Left ventricle myocardium inferior (tissue), 1 donor: ENCODE results near the gene PPIC. TPM values are rescaled to one million over a fixed set of nuclear protein-coding genes. Genes with fewer than 3 reads are reported as not detected.

Experiments used
- DNase-seq: peaks from one replicate; pipeline ENCODE4 v3.0.0-alpha.2; 2020
- H3K27ac ChIP-seq: fragments of 200-600 bp; replicated peaks from 2 replicates; pipeline ENCODE4 v1.8.0; 2021
- H3K27me3 ChIP-seq: fragments of 200-600 bp; 2 replicates; pipeline ENCODE4 v1.8.0; 2021; ENCODE audit warnings: low read depth
- H3K36me3 ChIP-seq: fragments of 200-600 bp; 2 replicates; pipeline ENCODE4 v1.8.0; 2021
- H3K4me1 ChIP-seq: fragments of 200-600 bp; 2 replicates; pipeline ENCODE4 v1.8.0; 2021
- H3K4me3 ChIP-seq: fragments of 200-600 bp; 2 replicates; pipeline ENCODE4 v1.8.0; 2021; ENCODE audit warnings: mild to moderate bottlenecking, moderate library complexity
- H3K9me3 ChIP-seq: fragments of 200-600 bp; replicated peaks from 2 replicates; pipeline ENCODE4 v1.8.0; 2021
- intact Hi-C: fragments of 100-400 bp; cut with micrococcal nuclease; formaldehyde crosslinking; loops from one replicate; pipeline ENCODE4 v1.11.0; 2022
- total RNA-seq: library from RNA; stranded (reverse); fragmentation: NEBNext Ultra II Directional; extraction: Animal tissue kit (Norgen Biotek cat#: 25700); gene quantifications from one replicate; pipeline ENCODE4 v1.2.1, GENCODE V29; 2021
- TF ChIP-seq, protein P1 (sequence below): fragments of 200-600 bp; IDR thresholded peaks from 2 replicates; pipeline ENCODE4 v1.8.0; 2021; ENCODE audit warnings: antibody characterized with exemption, mild to moderate bottlenecking, borderline replicate concordance
- donor health status: DM: no; HTN: yes; CAD: no; lungs with severe emphysema.

Gene PPIC
- total RNA-seq, 1 donor from 2014 or later = 47.5 TPM

GRCh38 chr5:123035918-123036390 lies 571 bp downstream of the PPIC start:
- peak overlapping the region; percentile 84 for H3K4me3 ChIP-seq
- H3K27me3 ChIP-seq = no peaks in the 10 kb centered on the region
- H3K4me1 ChIP-seq = peaks cover 73% of the 10 kb centered on the region
- intact Hi-C loops = no loop called here
- DNase-seq = peak; percentile 53
- no peaks in the 10 kb centered on the region for H3K9me3 ChIP-seq
- H3K27ac ChIP-seq = peak overlapping the region; percentile 98
- H3K36me3 ChIP-seq = no peaks in the 10 kb centered on the region
- TF ChIP-seq, protein P1, sequence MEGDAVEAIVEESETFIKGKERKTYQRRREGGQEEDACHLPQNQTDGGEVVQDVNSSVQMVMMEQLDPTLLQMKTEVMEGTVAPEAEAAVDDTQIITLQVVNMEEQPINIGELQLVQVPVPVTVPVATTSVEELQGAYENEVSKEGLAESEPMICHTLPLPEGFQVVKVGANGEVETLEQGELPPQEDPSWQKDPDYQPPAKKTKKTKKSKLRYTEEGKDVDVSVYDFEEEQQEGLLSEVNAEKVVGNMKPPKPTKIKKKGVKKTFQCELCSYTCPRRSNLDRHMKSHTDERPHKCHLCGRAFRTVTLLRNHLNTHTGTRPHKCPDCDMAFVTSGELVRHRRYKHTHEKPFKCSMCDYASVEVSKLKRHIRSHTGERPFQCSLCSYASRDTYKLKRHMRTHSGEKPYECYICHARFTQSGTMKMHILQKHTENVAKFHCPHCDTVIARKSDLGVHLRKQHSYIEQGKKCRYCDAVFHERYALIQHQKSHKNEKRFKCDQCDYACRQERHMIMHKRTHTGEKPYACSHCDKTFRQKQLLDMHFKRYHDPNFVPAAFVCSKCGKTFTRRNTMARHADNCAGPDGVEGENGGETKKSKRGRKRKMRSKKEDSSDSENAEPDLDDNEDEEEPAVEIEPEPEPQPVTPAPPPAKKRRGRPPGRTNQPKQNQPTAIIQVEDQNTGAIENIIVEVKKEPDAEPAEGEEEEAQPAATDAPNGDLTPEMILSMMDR = no peak

DNA sequence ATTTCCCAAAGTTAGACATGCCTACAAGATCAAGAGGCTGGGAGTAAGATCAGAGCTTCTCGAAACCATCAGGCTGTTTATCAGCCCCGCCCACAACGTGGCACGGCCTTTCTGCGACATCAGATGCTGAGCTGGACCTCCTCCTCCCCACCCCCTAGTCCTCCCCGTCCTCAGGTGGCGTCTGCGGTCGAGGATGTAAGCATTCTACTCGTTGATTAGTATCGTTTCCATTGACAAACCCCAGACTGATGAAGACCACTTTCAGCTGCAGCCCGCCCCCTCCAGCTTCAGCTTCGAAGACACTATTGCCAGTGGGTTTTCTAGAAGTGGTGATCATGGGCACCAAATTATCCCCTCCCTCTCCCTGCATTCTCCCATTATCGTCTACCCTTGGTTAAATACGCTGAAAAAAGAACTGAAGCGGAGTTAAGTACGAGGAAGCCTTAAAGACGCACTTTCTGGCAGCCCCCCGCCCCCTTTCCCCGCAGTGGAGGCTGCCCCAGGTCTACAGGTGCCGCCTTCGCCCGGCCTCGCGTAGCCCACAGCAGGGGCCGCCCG lies 1.1 kb downstream of the PPIC start:
- intact Hi-C loops = no loop called here
- no peaks in the 10 kb centered on the region for H3K27me3 ChIP-seq
- TF ChIP-seq, protein P1 = no peak
- no peaks in the 10 kb centered on the region for H3K36me3 ChIP-seq
- H3K4me1 ChIP-seq = peaks cover 74% of the 10 kb centered on the region
- peak; percentile 33 for DNase-seq
- H3K9me3 ChIP-seq = no peaks in the 10 kb centered on the region
- H3K4me3 ChIP-seq = peak overlapping the region; percentile 84
- peak overlapping the region; percentile 98 for H3K27ac ChIP-seq

DNA sequence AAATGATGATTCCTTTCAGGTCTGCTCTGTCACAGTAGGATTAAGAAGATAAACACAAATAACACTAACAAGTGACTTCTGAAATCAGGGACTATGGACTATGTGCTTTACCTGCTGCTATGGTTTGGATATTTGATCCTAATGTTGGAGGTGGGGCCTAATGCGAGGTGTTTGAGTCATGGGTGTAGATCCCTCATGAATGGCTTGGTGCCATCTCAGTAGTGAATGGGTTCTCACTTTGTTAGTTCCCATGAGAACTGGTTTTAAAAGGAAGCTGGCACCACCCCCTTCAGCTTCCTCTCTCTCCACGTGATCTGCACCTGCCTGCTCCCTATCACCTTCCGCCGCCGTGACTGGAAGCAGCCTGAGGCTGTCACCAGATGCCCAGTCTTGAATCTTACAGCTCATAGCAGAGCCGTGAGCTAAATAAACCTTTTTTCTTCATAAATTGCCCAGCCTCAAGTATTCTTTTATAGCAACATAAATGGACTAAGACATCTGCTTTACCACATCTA lies 3.3 kb downstream of the PPIC start:
- H3K36me3 ChIP-seq = peaks cover 9% of the 10 kb centered on the region
- H3K27ac ChIP-seq = peak overlapping the region; percentile 73
- intact Hi-C loops = no loop called here
- H3K4me1 ChIP-seq = peaks cover 93% of the 10 kb centered on the region
- DNase-seq = no peak
- H3K27me3 ChIP-seq = no peaks in the 10 kb centered on the region
- TF ChIP-seq, protein P1 = no peak
- H3K9me3 ChIP-seq = no peaks in the 10 kb centered on the region
- H3K4me3 ChIP-seq = no peak overlapping the region

DNA sequence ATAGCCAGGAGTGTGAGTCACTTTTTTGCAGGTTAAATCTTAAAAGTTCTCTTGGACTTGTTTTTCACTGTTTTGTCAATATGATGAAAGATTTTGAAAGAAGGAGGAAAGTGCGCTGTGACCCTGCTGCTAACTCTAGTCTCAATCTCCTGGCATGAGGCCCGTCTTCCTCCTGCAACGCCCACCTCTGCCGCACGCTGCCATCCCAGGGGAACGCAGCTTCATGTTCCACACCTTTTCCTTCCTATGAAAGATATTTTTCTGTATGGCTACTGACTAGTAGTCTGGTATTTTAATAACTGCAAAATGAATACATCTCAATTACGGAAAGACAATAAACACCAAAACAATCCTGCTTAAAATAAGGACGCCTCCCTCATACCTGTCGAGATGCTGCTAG lies 8.3 kb downstream of the PPIC start:
- intact Hi-C loops = no loop called here
- H3K27ac ChIP-seq = peak overlapping the region; percentile 69

GRCh38 chr5:123014689-123015088 lies 21.8 kb downstream of the PPIC start:
- H3K4me1 ChIP-seq = no peaks in the 10 kb centered on the region
- no peak overlapping the region for H3K27ac ChIP-seq
- no peak overlapping the region for H3K4me3 ChIP-seq
- intact Hi-C loops = no loop called here
- TF ChIP-seq, protein P1 = no peak
- no peaks in the 10 kb centered on the region for H3K27me3 ChIP-seq
- no peaks in the 10 kb centered on the region for H3K9me3 ChIP-seq
- H3K36me3 ChIP-seq = peaks cover under 1% of the 10 kb centered on the region
- no peak for DNase-seq

More for the DNA sequence above, 8.3 kb downstream of the PPIC start:
- Histone ChIP-seq H3K36me3 (peaks cover 57% of the 10 kb centered on the region), H3K4me1 (peaks cover 47% of the 10 kb centered on the region), H3K27me3 (no peaks in the 10 kb centered on the region), H3K4me3 (no peak overlapping the region), H3K9me3 (no peaks in the 10 kb centered on the region)
- TF ChIP-seq, protein P1 = peak; percentile 11
- DNase-seq = peak; percentile 41
